PC-3 (cell line): ENCODE measurements around the gene PLCB4. TPM values are rescaled to one million over a fixed set of nuclear protein-coding genes. Genes with fewer than 3 reads are reported as not detected.

Experiments
- ATAC-seq: fragments of 200-7000 bp; cut with Tn5 transposase; 2 replicates; pipeline ENCODE4 v1.9.1; 2020; ENCODE audit warnings: mild to moderate bottlenecking, moderate library complexity
- BruUV-seq: library from RNA; stranded (reverse); fragments of 400-500 nt; replicated peaks from 2 replicates; lab custom pipeline; 2021; lab: Mats Ljungman, UMichigan
- CTCF ChIA-PET: fragments of 300-600 bp; sonication (Branson Sonifier 250); formaldehyde crosslinking; loops from one replicate; lab custom pipeline; 2022; ENCODE audit warnings: antibody characterized with exemption; lab: Charles Lee
- POLR2A ChIA-PET: fragments of 300-600 bp; sonication (Branson Sonifier 250); formaldehyde crosslinking; loops from one replicate; lab custom pipeline; 2022; ENCODE audit warnings: antibody characterized with exemption; ENCODE audit not compliant: unreplicated experiment; lab: Charles Lee
- DNase-seq: peaks from one replicate; pipeline ENCODE4 v3.0.0-alpha.2; 2015
- H2AFZ ChIP-seq: fragments of 300-600 bp; sonication (generic); 2 replicates; pipeline ENCODE4 v1.6.0; 2016; ENCODE audit warnings: antibody characterized with exemption, low read length
- H3F3A ChIP-seq: fragments of 300-600 bp; sonication (generic); one replicate; pipeline ENCODE4 v1.6.0; 2017; ENCODE audit warnings: antibody characterized with exemption, low read length, control low read depth, mild to moderate bottlenecking; ENCODE audit not compliant: unreplicated experiment
- H3K27ac ChIP-seq: fragments of 300-600 bp; sonication (generic); 2 replicates; pipeline ENCODE4 v1.5.1; 2016; ENCODE audit warnings: mild to moderate bottlenecking, low read length
- H3K27me3 ChIP-seq: fragments of 300-600 bp; sonication (generic); 2 replicates; pipeline ENCODE4 v1.6.1; 2016; ENCODE audit warnings: low read length, mixed read lengths
- H3K36me3 ChIP-seq: fragments of 300-600 bp; sonication (generic); 2 replicates; pipeline ENCODE4 v1.6.1; 2016; ENCODE audit warnings: low read depth, mixed run types, low read length, mixed read lengths
- H3K4me1 ChIP-seq: fragments of 300-600 bp; sonication (generic); 2 replicates; pipeline ENCODE4 v1.5.1; 2016; ENCODE audit warnings: low read length; ENCODE audit not compliant: insufficient read depth
- H3K4me2 ChIP-seq: fragments of 300-600 bp; sonication (generic); 2 replicates; pipeline ENCODE4 v1.6.0; 2016; ENCODE audit warnings: low read length
- H3K4me3 ChIP-seq: fragments of 300-600 bp; sonication (generic); 2 replicates; pipeline ENCODE4 v1.5.1; 2016; ENCODE audit warnings: mild to moderate bottlenecking, low read length, mixed read lengths
- H3K79me2 ChIP-seq: fragments of 300-600 bp; sonication (generic); 2 replicates; pipeline ENCODE4 v1.6.1; 2017; ENCODE audit warnings: low read length, mixed read lengths
- H3K9ac ChIP-seq: fragments of 300-600 bp; sonication (generic); 2 replicates; pipeline ENCODE4 v1.6.0; 2016; ENCODE audit warnings: mild to moderate bottlenecking, low read length
- H3K9me2 ChIP-seq: fragments of 300-600 bp; sonication (generic); replicated peaks from 2 replicates; pipeline ENCODE4 v1.6.1; 2016; ENCODE audit warnings: mixed run types, low read length, mixed read lengths
- H3K9me3 ChIP-seq: fragments of 300-600 bp; sonication (generic); 2 replicates; pipeline ENCODE4 v1.6.1; 2016; ENCODE audit warnings: low read length, mixed read lengths
- H4K20me1 ChIP-seq: fragments of 300-600 bp; sonication (generic); 2 replicates; pipeline ENCODE4 v1.6.1; 2016; ENCODE audit warnings: low read length, mixed read lengths
- EZH2 ChIP-seq: fragments of 300-600 bp; sonication (generic); IDR thresholded peaks from one replicate; pipeline ENCODE4 v1.6.1; 2017; ENCODE audit warnings: antibody characterized with exemption, mild to moderate bottlenecking, low read length; ENCODE audit not compliant: unreplicated experiment
- EZH2phosphoT487 ChIP-seq: fragments of 300-600 bp; sonication (generic); IDR thresholded peaks from 2 replicates; pipeline ENCODE4 v1.6.1; 2018; ENCODE audit warnings: mild to moderate bottlenecking, antibody characterized with exemption, low read length, borderline replicate concordance
- intact Hi-C: fragments of 100-400 bp; cut with micrococcal nuclease; formaldehyde crosslinking; loops from 2 replicates; pipeline ENCODE4 v1.9.0; 2023
- total RNA-seq: library from RNA; depleted of rRNA; stranded (reverse); fragments of >200 nt; gene quantifications from 2 replicates; pipeline ENCODE4 v1.2.3, GENCODE V29; 2014
- TF ChIP-seq, protein P1 (sequence below): fragments of 300-600 bp; sonication (generic); conservative IDR thresholded peaks from 2 replicates; pipeline ENCODE4 v1.5.1; 2017; ENCODE audit warnings: antibody characterized with exemption, low read depth, mild to moderate bottlenecking, low read length

PLCB4 gene
- total RNA-seq, 1 experiment from 2014 or later: 25.4 TPM

DNA sequence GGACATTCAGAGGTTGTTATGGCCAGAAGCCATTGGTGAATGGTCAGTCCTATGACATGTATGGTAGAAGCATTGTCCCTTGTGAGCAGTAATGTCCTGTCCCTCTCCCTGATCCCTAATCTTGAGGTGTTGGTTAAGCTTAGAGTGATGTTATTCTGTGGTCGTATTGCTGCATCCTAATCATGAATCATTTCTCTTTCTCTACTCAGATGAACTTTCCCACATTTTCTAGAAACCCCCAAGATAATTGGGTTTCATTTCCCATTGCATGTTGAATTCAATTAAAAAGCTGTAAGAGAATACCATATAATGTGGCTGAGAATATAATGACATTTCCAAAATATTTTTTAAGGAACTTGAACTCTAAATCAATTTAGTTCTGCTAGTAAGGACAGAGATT is 175.1 kb downstream of the PLCB4 start:
- H4K20me1 ChIP-seq: no peaks in the 10 kb centered on the region
- no peak overlapping the region for H3K9ac ChIP-seq
- no peak overlapping the region for H3K27ac ChIP-seq
- CTCF ChIA-PET: no interaction called here
- no peaks in the 10 kb centered on the region for H3K27me3 ChIP-seq
- H3K79me2 ChIP-seq: no peaks in the 10 kb centered on the region
- H2AFZ ChIP-seq: no peak overlapping the region
- no peak for ATAC-seq
- H3K4me1 ChIP-seq: peaks cover 24% of the 10 kb centered on the region
- no peak overlapping the region for H3K4me2 ChIP-seq
- BruUV-seq: no TSS peak
- POLR2A ChIA-PET: no interaction called here
- H3K9me2 ChIP-seq: no peaks in the 10 kb centered on the region
- intact Hi-C loops: loop anchor here (5.0 kb wide), 2 partner anchors 48 to 172 kb away; no protein-coding TSS in a partner anchor
- H3K9me3 ChIP-seq: no peaks in the 10 kb centered on the region
- H3F3A ChIP-seq: no peaks in the 10 kb centered on the region
- no peaks in the 10 kb centered on the region for H3K36me3 ChIP-seq
- H3K4me3 ChIP-seq: no peak overlapping the region
- no peak for DNase-seq
- TF ChIP-seq, protein P1, sequence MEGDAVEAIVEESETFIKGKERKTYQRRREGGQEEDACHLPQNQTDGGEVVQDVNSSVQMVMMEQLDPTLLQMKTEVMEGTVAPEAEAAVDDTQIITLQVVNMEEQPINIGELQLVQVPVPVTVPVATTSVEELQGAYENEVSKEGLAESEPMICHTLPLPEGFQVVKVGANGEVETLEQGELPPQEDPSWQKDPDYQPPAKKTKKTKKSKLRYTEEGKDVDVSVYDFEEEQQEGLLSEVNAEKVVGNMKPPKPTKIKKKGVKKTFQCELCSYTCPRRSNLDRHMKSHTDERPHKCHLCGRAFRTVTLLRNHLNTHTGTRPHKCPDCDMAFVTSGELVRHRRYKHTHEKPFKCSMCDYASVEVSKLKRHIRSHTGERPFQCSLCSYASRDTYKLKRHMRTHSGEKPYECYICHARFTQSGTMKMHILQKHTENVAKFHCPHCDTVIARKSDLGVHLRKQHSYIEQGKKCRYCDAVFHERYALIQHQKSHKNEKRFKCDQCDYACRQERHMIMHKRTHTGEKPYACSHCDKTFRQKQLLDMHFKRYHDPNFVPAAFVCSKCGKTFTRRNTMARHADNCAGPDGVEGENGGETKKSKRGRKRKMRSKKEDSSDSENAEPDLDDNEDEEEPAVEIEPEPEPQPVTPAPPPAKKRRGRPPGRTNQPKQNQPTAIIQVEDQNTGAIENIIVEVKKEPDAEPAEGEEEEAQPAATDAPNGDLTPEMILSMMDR: no peak
- TF ChIP-seq EZH2 (no peak), EZH2phosphoT487 (no peak)

DNA sequence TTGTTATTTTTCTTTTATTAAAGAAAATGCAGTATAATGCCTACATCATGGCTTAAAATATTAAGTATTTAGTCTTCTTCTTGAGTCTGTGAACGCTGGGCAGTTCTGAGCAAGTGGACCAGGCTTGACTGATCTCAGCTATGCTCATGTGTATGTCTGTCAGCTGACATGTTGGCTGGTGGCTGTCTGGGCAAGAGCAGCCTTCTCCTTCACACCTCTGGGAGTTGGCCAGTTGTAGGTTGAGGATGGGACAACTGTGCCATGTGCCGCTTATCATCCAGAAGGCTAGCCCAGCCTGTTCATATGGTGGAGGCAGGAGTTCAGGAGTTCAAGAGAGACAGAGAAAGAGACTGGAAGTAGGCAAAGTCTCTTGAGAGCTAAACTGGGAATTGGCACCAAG is 175.9 kb downstream of the PLCB4 start:
- H3K27ac ChIP-seq: no peak overlapping the region
- H4K20me1 ChIP-seq: no peaks in the 10 kb centered on the region
- TF ChIP-seq EZH2phosphoT487 (no peak), EZH2 (no peak)
- TF ChIP-seq, protein P1: no peak
- ChIA-PET CTCF (no interaction called here), POLR2A (no interaction called here)
- DNase-seq (no peak), ATAC-seq (no peak)
- H3K27me3 ChIP-seq: no peaks in the 10 kb centered on the region
- H3K4me1 ChIP-seq: peaks cover 24% of the 10 kb centered on the region
- no peaks in the 10 kb centered on the region for H3K9me2 ChIP-seq
- no TSS peak for BruUV-seq
- no peaks in the 10 kb centered on the region for H3K79me2 ChIP-seq
- H3F3A ChIP-seq: no peaks in the 10 kb centered on the region
- H3K9me3 ChIP-seq: no peaks in the 10 kb centered on the region
- H3K4me2 ChIP-seq: no peak overlapping the region
- H3K4me3 ChIP-seq: no peak overlapping the region
- H3K36me3 ChIP-seq: no peaks in the 10 kb centered on the region
- H3K9ac ChIP-seq: no peak overlapping the region
- intact Hi-C loops: loop anchor here (5.0 kb wide), 2 partner anchors 47 to 173 kb away; no protein-coding TSS in a partner anchor
- H2AFZ ChIP-seq: no peak overlapping the region

DNA sequence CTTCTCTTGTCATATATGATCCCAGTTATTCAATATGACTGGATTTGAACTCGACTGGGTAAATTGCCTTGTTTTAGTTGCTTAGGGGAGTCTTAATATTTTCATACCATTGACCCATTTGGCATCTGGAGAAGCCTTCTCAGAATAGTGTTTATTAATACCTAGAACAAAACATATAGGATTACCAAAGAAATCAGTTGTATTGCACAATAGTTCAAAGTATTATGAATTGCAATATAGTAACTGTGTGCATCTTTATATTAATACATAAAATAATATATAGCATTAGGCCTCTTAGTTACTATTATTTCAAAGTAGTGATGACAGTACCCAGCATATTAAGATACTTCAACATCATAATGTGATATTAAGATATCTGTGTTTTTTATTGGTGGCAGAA is 177.8 kb downstream of the PLCB4 start:
- Histone ChIP-seq H3K4me2 (no peak overlapping the region), H2AFZ (no peak overlapping the region), H3K79me2 (no peaks in the 10 kb centered on the region), H3K27me3 (no peaks in the 10 kb centered on the region), H4K20me1 (no peaks in the 10 kb centered on the region), H3K9me2 (no peaks in the 10 kb centered on the region), H3K36me3 (no peaks in the 10 kb centered on the region), H3K4me3 (no peak overlapping the region), H3K9me3 (no peaks in the 10 kb centered on the region), H3K9ac (no peak overlapping the region), H3K27ac (no peak overlapping the region), H3K4me1 (peaks cover 8% of the 10 kb centered on the region), H3F3A (no peaks in the 10 kb centered on the region)
- CTCF ChIA-PET: no interaction called here
- TF ChIP-seq, protein P1: no peak
- TF ChIP-seq EZH2phosphoT487: no peak
- TF ChIP-seq EZH2: no peak
- DNase-seq: no peak
- POLR2A ChIA-PET: no interaction called here
- intact Hi-C loops: no loop called here
- ATAC-seq: no peak
- BruUV-seq: no TSS peak
